ENCODE data around the gene NLRC3.

GRCh38 chr16:3591991-3592390 is 14.8 kb upstream of the NLRC3 start:
- TF ChIP-seq CTCF (IDR thresholded peaks at IDR 0.05) (no peak), EZH2 (IDR thresholded peaks at IDR 0.05; ENCODE audit: borderline replicate concordance, insufficient read depth, low read depth, low read length, poor library complexity, severe bottlenecking) (no peak)
